NCI-H1105 treated with DMSO at 0.1 percent for 48 hours (cell line): Measurements from ENCODE around the gene ACTL9.
"Not testable (repeated sequence)": the region's sequence is repeated elsewhere in the genome, so short reads cannot be mapped to it uniquely, and the experiment has no call there.

ENCODE experiments used
- DNase-seq: peaks from one replicate; lab custom pipeline; 2025; lab: John Stamatoyannopoulos, UW

Gene ACTL9

DNA sequence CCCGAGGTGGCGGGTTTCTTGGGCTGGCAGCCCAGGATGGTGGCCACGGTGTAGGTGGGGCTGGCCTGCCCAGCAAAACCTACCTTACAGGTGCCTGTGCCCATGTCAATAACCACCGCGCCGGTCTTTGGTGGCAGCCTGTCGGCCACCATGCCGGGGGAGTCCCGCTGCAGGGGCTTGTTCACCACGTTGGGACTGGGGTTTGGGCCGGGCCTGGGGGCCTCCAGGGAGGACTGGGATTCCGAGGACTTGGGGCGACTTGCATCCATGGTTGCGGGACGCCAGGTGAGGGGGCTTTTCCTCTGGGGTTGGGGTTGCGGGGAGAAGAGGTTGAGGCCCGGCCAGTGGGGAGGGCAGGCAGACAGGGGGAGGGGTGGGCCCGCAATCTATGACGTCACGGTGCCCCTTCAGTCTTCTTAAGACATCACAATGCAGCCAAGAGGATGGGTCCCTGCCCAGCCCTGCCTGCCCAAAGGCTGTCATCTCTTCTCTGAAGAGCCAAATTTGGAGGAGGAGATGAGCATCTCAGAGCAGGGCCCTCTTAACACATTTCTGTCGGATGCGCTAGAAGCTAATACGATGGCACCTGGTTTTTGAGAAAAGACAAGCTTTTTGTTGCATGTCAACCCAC is at the start of gene ACTL9:
Gene ACTL9 (minus strand): TSS at position 363 of the 631 bp plus-strand sequence. CDS start 94 bp downstream, at position 269.
- DNase-seq: no peak

DNA sequence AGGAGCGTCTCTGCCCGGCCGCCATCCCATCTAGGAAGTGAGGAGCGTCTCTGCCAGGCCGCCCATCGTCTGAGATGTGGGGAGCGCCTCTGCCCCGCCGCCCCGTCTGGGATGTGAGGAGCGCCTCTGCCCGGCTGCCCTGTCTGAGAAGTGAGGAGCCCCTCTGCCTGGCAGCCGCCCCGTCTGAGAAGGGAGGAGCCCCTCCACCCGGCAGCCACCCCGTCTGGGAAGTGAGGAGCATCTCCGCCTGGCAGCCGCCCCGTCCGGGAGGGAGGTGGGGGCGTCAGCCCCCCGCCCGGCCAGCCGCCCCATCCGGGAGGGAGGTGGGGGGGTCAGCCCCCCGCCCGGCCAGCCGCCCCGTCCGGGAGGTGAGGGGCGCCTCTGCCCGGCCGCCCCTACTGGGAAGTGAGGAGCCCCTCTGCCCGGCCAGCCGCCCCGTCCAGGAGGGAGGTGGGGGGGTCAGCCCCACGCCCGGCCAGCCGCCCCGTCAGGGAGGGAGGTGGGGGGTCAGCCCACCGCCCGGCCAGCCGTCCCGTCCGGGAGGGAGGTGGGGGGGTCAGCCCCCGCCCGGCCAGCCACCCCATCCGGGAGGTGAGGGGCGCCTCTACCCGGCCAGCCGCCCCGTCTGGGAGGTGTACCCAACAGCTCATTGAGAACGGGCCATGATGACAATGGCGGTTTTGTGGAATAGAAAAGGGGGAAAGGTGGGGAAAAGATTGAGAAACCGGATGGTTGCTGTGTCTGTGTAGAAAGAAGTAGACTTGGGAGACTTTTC is 40.9 kb upstream of the ACTL9 start:
- DNase-seq: not testable (repeated sequence)

GRCh38 chr19:8738377-8738776 is 39.8 kb upstream of the ACTL9 start:
- DNase-seq: no peak

GRCh38 chr19:8731428-8732169 is 33.0 kb upstream of the ACTL9 start:
- no peak for DNase-seq

- DNase-seq: no peak
These were observed 25.7 kb upstream of the ACTL9 start for GRCh38 chr19:8724276-8724675.

DNA sequence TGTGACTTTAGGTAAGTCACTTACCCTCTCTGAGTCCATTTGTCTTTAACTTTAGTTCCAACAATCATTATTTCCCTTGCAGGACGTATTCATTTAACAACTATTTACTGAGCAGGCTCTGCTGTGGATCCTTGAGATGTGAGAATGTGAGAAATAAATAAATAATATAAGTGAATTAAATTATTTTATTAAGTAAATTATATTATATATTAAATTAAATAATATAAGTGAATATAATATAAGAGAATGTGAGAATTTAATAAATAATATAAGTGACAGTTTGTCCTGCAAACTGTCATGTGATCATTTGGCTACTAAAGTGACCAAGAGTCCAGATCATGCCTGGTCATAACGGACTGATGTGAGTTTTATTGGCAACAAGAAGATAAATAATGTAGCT is 23.4 kb upstream of the ACTL9 start:
- DNase-seq: no peak

DNA sequence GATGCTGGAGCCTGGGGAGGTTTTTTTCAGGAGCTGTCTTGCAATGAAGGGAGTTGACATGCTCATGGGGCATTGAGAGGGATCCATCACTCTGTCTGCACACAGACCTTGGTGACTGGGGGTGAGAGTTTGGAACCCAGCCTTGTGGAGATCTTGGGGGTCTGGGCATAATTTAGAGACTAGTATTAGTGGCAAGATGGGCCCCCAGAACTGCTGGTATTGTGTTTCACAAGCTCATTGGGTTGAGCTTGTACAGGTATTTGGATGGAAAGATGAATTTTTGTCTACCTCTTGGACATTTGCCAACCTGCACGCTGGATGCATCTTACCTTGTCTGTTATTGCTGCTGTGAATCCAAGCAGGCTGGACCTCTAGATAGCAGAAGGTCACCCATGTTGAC is 22.7 kb upstream of the ACTL9 start, which contains the start of gene OR2Z1:
Gene OR2Z1 (plus strand): TSS at position 301 of the 400 bp plus-strand sequence. CDS start 9,395 bp downstream, outside the sequence.
- no peak for DNase-seq

DNA sequence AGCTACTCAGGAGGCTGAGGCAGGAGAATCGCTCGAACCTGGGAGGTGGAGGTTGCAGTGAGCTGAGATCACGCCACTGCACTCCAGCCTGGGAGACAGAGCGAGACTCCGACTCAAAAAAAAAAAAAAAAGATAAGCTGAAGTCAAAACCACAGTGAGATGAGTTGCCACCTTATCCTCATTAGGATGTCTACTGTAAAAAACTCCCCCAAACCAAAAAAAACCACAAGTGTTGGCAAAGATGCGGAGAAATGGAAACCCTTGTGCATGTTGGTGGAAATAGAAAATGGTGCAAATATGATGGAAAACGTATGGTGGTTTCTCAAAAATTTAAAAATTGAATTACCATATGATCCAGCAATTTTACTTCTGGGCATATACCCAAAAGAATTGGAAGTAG is 11.7 kb upstream of the ACTL9 start:
- DNase-seq: not testable (repeated sequence)

DNA sequence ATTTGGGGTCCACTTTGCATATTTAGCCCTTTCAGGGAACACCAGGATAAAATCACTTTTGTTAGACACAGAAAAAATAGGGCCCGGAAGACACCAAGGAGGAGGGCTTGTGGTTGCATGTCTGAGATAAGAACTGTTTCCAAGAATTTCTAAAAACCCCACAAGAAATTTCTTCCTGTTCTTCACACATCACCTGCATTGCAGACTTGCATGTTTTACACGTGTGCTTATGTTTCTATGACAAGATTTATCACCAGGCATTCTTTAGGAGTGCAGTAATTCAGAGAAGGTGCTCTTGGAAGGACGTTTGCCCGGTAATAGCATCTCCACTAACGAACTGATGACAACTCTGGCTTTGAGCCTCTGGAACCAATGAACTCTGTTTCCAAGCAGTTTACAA is 7.1 kb upstream of the ACTL9 start:
- no peak for DNase-seq

- DNase-seq: not testable (repeated sequence)
These were observed 6.7 kb upstream of the ACTL9 start for GRCh38 chr19:8705304-8705703.

- DNase-seq: no peak
These were observed 4.6 kb upstream of the ACTL9 start for GRCh38 chr19:8703223-8703622.

DNA sequence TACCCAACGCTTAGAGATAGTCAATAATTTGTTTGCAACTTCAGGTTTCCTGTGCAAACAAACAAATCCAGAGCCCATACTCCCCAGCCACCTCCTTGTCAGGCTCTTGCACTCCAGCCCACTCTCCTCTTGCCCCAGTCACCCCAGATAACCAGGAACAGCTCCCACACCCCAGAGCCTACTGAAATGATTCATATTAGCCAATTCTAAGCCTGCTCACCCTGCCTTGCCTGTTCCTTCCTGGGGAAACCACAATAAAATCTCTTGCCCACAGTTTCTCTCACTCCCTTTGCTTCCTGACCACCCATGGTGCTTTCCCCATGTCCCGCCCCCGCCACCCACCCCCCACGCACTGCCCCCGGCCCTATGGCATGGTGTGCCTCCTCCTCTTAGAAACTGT is 3.8 kb upstream of the ACTL9 start:
- DNase-seq: no peak

- DNase-seq: no peak
These were observed 2.4 kb upstream of the ACTL9 start for GRCh38 chr19:8700956-8701355.

DNA sequence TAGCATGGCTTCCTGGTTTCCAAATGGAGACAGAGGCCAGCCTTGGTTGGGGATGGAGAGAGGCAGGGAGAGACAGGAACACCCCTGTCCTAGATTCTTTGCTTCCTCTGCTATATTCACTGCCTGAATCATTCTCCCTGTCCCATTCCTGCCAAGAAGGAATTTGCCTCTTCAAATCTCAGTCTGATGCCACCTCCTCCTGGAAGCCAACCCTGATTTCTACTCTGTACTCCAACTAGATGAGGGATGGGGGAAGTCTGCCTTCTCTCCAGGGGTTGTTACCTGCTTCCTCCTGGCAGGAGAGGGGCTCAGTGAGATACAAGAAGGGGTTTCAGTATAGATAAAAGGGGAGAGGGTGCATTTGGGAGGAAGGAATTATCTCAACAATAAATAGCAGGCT is 1.3 kb upstream of the ACTL9 start:
- no peak for DNase-seq

- no peak for DNase-seq
These were observed 743 bp downstream of the ACTL9 start for GRCh38 chr19:8697671-8698432.

- no peak for DNase-seq
These were observed 1.6 kb downstream of the ACTL9 start for GRCh38 chr19:8696993-8697392.

DNA sequence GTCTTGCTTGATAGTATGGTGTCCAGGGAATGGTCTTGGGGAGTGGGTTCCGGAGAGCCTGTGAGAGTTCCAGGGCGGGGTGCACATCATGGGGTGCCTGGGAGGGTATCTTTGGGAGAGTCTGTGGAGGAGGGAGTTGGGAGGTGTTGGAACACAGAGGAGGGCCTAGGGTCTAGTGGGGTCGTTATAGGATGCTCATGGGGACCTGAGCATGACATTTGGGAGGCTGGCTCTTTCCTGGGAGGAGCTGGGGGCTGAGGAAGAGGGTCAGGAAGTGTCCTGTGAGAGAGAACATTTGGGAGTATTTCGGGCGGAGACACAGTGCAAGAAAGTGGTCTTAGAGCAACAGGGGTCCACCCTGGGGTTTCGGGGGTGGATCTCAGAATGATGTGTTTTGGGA is 2.7 kb downstream of the ACTL9 start:
- no peak for DNase-seq

DNA sequence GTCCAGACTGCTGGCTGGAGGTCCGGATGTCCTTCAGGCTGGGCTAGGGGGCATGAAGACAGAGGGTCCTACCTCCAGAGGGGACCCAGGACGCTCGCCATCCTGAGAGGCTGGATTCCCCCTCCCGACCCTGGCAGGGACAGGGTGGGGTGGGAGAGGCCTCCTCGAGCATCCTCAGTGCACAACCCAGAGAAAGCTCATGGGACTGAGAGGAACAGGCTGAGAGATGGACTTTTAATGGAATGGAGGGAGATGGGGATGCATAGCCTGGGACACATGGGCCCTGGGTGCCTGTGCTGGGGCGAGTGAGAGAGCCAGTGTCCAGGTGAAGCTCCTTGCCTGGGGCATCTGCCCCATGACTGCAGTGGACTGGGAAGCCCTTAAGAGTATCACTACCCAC is 3.1 kb downstream of the ACTL9 start:
- no peak for DNase-seq

DNA sequence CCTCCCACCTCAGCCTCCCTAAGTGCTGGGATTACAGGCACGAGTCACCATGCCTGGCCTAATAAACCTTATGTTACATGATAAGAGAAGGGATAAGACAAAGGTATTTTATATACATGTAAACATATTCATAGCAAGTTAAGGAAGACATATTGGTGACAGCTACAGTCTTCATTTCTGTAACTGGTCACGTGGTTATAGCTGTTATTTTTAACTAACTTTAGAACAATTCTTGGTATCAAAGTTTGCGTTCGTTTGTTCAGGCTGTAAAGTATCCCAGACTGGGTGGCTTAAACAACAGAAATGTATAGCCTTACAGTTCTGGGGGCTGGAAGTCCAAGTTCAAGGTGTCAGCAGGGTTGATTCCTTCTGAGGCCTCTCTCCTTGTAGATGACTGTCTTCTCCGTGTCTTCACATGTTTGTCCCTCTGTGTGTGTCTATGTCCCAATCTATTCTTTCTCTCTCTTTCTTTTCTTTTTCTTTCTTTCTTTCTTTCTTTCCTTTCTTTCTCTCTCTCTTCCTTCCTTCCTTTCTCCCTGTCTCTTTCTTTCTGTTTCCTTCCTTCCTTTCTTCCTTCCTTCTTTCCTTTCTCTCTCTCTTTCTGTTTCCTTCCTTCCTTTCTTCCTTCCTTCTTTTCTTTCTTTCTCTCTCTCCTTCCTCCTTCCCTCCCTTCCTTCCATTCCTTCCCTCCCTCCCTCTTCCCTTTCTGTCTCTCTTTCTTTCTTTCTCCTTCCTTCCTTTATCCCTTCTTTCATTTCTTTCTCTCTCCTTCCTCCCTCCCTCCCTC is 7.6 kb downstream of the ACTL9 start:
- no peak for DNase-seq

DNA sequence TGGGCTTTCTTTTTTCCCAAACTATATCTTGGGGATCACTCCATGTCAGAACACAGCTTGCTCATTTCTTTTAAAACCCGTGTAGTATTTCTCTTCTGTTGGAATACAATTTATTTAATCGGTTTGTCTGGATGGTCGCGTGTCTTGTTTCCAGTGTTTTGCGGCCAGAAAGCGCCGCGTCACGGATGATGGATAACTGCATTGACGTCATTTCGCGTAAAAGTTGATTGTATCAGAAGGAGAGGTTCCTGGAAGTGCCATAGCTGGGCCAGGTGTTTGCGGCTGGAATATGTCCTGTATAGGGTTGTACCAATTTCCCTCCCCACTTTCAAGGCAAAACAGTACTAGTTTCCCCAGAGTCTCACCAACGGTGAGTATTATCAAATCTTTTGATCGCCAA is 9.7 kb downstream of the ACTL9 start:
- no peak for DNase-seq

DNA sequence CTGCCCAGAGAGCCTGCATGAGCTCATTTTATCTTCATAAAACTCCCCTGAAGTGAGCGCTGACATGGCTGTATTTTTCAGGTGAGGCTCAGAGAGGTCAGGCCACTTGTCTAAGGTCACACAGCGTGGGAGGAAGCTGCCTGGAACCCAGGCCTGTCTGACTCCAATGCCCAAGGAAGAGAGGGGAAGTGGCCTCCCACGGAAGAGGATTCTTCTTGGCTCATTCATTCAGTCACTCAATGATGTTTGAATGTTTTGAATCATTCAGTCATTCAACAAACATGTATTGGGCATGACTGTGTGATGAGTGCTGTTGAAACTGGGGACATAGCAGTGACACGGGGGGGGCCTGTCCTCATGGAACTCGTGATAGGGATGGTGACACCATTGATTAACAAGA is 12.0 kb downstream of the ACTL9 start:
- no peak for DNase-seq
